T-cell (primary cell): ENCODE data around the gene ZNF324. TPM values are rescaled to one million over a fixed set of nuclear protein-coding genes. Genes with fewer than 3 reads are reported as not detected.

Source experiments
- ATAC-seq, 4 experiments: fragments of 200-7000 bp in 3 of 4; fragments of 150-1000 bp in 1 of 4; cut with Tn5 transposase; replicated peaks in 1 of 4; 1 replicate in 3 of 4; 2 replicates in 1 of 4; pipeline ENCODE4 v1.10.0; 2021; ENCODE audit warnings: moderate library complexity in 3 of 4, mild to moderate bottlenecking in 2 of 4, moderate number of reproducible peaks in 1 of 4
- CTCF ChIA-PET, 2 donors: fragments of 300-600 bp; sonication (Branson Sonifier 250); formaldehyde crosslinking; loops; one replicate each; lab custom pipeline; 2022; ENCODE audit warnings: antibody characterized with exemption in 2 of 2; lab: Charles Lee
- POLR2A ChIA-PET, 2 donors: fragments of 300-600 bp; sonication (Branson Sonifier 250); formaldehyde crosslinking; loops; one replicate each; lab custom pipeline; 2022; ENCODE audit warnings: antibody characterized with exemption in 2 of 2; lab: Charles Lee
- DNase-seq, 35 experiments: peaks; one replicate each; pipeline versions ENCODE4 v3.0.0 to v3.0.0-alpha.2; 2013 to 2023
- H3K27ac ChIP-seq: one replicate; pipeline ENCODE4 v1.5.1; 2013; ENCODE audit warnings: low read length
- H3K27me3 ChIP-seq, 2 experiments: replicated peaks in 1 of 2; 1 replicate in 1 of 2; 2 replicates in 1 of 2; pipeline versions ENCODE4 v1.6.1 to v1.7.0; 2013; ENCODE audit warnings: low read length in 1 of 2, mixed read lengths in 1 of 2; ENCODE audit not compliant: control insufficient read depth in 2 of 2, insufficient read depth in 2 of 2; ENCODE audit errors: extremely low read depth in 1 of 2
- H3K36me3 ChIP-seq, 2 donors: 1 replicate in 1 of 2; 2 replicates in 1 of 2; pipeline versions ENCODE4 v1.6.1 to v1.7.0; 2013; ENCODE audit warnings: low read length in 1 of 2; ENCODE audit not compliant: control insufficient read depth in 2 of 2, insufficient read depth in 1 of 2; ENCODE audit errors: extremely low read depth in 1 of 2
- H3K4me1 ChIP-seq, 2 experiments: 1 replicate in 1 of 2; 2 replicates in 1 of 2; pipeline versions ENCODE4 v1.6.1 to v1.7.0; 2013; ENCODE audit warnings: low read length in 2 of 2, mixed read lengths in 1 of 2; ENCODE audit not compliant: insufficient read depth in 2 of 2, control insufficient read depth in 1 of 2; ENCODE audit errors: extremely low read depth in 1 of 2
- H3K4me3 ChIP-seq, 2 donors: 1 replicate in 1 of 2; 2 replicates in 1 of 2; pipeline versions ENCODE4 v1.5.1 to v1.7.0; 2013; ENCODE audit warnings: mild to moderate bottlenecking in 2 of 2, low read length in 1 of 2, moderate library complexity in 1 of 2; ENCODE audit not compliant: control insufficient read depth in 1 of 2; ENCODE audit errors: extremely low read depth in 1 of 2
- H3K9me3 ChIP-seq: 2 replicates; pipeline ENCODE4 v1.7.0; 2013
- H3K27ac Mint-ChIP-seq, 2 donors: one replicate each; pipeline ENCODE4 v1.8.0; 2020 to 2021; ENCODE audit warnings: mild to moderate bottlenecking in 2 of 2, mixed read lengths in 2 of 2
- H3K27me3 Mint-ChIP-seq, 2 donors: one replicate each; pipeline ENCODE4 v1.8.0; 2021 to 2022; ENCODE audit warnings: mixed read lengths in 2 of 2
- H3K36me3 Mint-ChIP-seq: one replicate; pipeline ENCODE4 v1.8.0; 2021; ENCODE audit warnings: mixed read lengths
- H3K4me1 Mint-ChIP-seq, 3 donors: one replicate each; pipeline ENCODE4 v1.8.0; 2020 to 2022; ENCODE audit warnings: mixed read lengths in 3 of 3, mild to moderate bottlenecking in 1 of 3
- H3K4me3 Mint-ChIP-seq, 3 donors: one replicate each; pipeline ENCODE4 v1.8.0; 2020 to 2022; ENCODE audit warnings: mild to moderate bottlenecking in 3 of 3, mixed read lengths in 3 of 3, moderate library complexity in 3 of 3
- H3K9me3 Mint-ChIP-seq, 3 donors: one replicate each; pipeline ENCODE4 v1.8.0; 2020 to 2022; ENCODE audit warnings: mixed read lengths in 3 of 3
- WGBS: methylation state at CpG from one replicate; pipeline ENCODE4 v1.1.5; 2013; ENCODE audit warnings: missing lambda C conversion rate; ENCODE audit not compliant: insufficient coverage; 5-methylcytosine and 5-hydroxymethylcytosine counted together
- total RNA-seq, 35 experiments: library from RNA in 6 of 35; stranded (reverse) in 6 of 35; fragments of 120-200 nt in 1 of 35; gene quantifications; one replicate each; pipeline versions ENCODE4 v1.2.1 to v1.2.4 and lab custom pipeline; 2013 to 2026

The ZNF324 gene
- total RNA-seq, 5 donors from 2014 or later (not counting 1 experiment from before 2014, with no cell fraction given) = 17.9 to 33.2 (median 28.2) TPM

GRCh38 chr19:58511353-58512208 lies 44.7 kb downstream of the ZNF324 start, which contains the start of gene SLC27A5:
Gene SLC27A5 (minus strand): TSS chr19:58511992. CDS start chr19:58511955, 37 bp downstream.
- Histone ChIP-seq H3K36me3 (peaks cover 0 to 9% of the 10 kb centered on the region in 2 donors), H3K27me3 (no peaks in the 10 kb centered on the region), H3K27ac (no peak within 1 kb of the TSS), H3K9me3 (no peaks in the 10 kb centered on the region), H3K4me1 (peaks cover 6 to 25% of the 10 kb centered on the region in 2 experiments), H3K4me3 (no peak within 1 kb of the TSS)
- no peak for DNase-seq
- Mint-ChIP-seq H3K4me3 (no peak within 1 kb of the TSS), H3K4me1 (peaks cover 17 to 23% (median 18%) of the 10 kb centered on the region in 3 donors), H3K27me3 (no peaks in the 10 kb centered on the region), H3K9me3 (peaks cover 0 to 9% (median 3%) of the 10 kb centered on the region in 3 donors), H3K36me3 (peaks cover 12% of the 10 kb centered on the region), H3K27ac (no peak within 1 kb of the TSS)
- ChIA-PET POLR2A (no interaction called here), CTCF (no interaction called here)
- 93% methylated on average over 25 of the region's 25 CpGs for WGBS
- no peak for ATAC-seq

GRCh38 chr19:58513213-58513693 lies 46.4 kb downstream of the ZNF324 start:
- ChIA-PET POLR2A (no interaction called here), CTCF (interaction anchor here (0.6 to 1.6 kb wide), 7 partner anchors 14 to 151 kb away, joined by 3 to 8 read pairs (median 4); partner anchors contain the start of genes TRIM28 (in 1 of the 2), ZNF132 (in 1 of the 2) and ZNF497 (in 1 of the 2))
- peaks cover 9 to 37% of the 10 kb centered on the region in 2 experiments for H3K4me1 ChIP-seq
- Mint-ChIP-seq H3K36me3 (peaks cover 8% of the 10 kb centered on the region), H3K27me3 (no peaks in the 10 kb centered on the region), H3K9me3 (no peaks in the 10 kb centered on the region), H3K4me1 (peaks cover 20 to 33% (median 28%) of the 10 kb centered on the region in 3 donors), H3K4me3 (peak overlapping the region in 2 of 3 donors; percentile 60 to 73), H3K27ac (no peak overlapping the region)
- DNase-seq = no peak
- no peak overlapping the region for H3K4me3 ChIP-seq
- H3K9me3 ChIP-seq = no peaks in the 10 kb centered on the region
- WGBS = 88% methylated on average over 4 of the region's 10 CpGs
- peaks cover 0 to 16% of the 10 kb centered on the region in 2 donors for H3K36me3 ChIP-seq
- peak overlapping the region; percentile 70 for H3K27ac ChIP-seq
- H3K27me3 ChIP-seq = no peaks in the 10 kb centered on the region
- ATAC-seq = peak in 2 of 4 experiments; percentile 3 to 6

- ChIA-PET POLR2A (no interaction called here), CTCF (interaction anchor here (0.6 to 1.6 kb wide), 12 partner anchors 13 to 151 kb away, joined by 3 to 8 read pairs (median 4); partner anchors contain the start of genes TRIM28 (in 1 of the 2), ZNF132 (in 1 of the 2) and ZNF497 (in 1 of the 2))
- peak overlapping the region; percentile 70 for H3K27ac ChIP-seq
- Mint-ChIP-seq H3K9me3 (no peaks in the 10 kb centered on the region), H3K27ac (peak overlapping the region; percentile 74 to 79), H3K27me3 (no peaks in the 10 kb centered on the region), H3K4me3 (peak overlapping the region; percentile 70 to 80 (median 73)), H3K4me1 (peaks cover 27 to 40% (median 34%) of the 10 kb centered on the region in 3 donors), H3K36me3 (peaks cover 8% of the 10 kb centered on the region)
- H3K9me3 ChIP-seq = no peaks in the 10 kb centered on the region
- H3K36me3 ChIP-seq = peaks cover 0 to 16% of the 10 kb centered on the region in 2 donors
- DNase-seq (peak; percentile 86 to 98 (median 94)), ATAC-seq (peak; percentile 86 to 94 (median 90))
- 8% methylated on average over 50 of the region's 66 CpGs for WGBS
- H3K4me3 ChIP-seq = peak overlapping the region; percentile 34 to 58
- peaks cover 15 to 43% of the 10 kb centered on the region in 2 experiments for H3K4me1 ChIP-seq
- H3K27me3 ChIP-seq = no peaks in the 10 kb centered on the region
Measured at GRCh38 chr19:58513694-58514563, 47.0 kb downstream of the ZNF324 start.

- peak overlapping the region; percentile 50 to 80 (median 73) for H3K4me3 Mint-ChIP-seq
- 50% methylated on average over 2 of the region's 3 CpGs for WGBS
- Histone ChIP-seq H3K27ac (peak overlapping the region; percentile 34), H3K27me3 (no peaks in the 10 kb centered on the region), H3K36me3 (peaks cover 0 to 16% of the 10 kb centered on the region in 2 donors), H3K4me3 (peak overlapping the region; percentile 34 to 58), H3K4me1 (peaks cover 15 to 48% of the 10 kb centered on the region in 2 experiments), H3K9me3 (no peaks in the 10 kb centered on the region)
- H3K27ac Mint-ChIP-seq = peak overlapping the region; percentile 46 to 64
- ChIA-PET CTCF (interaction anchor here (0.6 to 1.6 kb wide), 10 partner anchors 12 to 152 kb away, joined by 3 to 8 read pairs (median 4); partner anchors contain the start of genes TRIM28 (in 1 of the 2) and ZNF497 (in 1 of the 2)), POLR2A (no interaction called here)
- no peaks in the 10 kb centered on the region for H3K9me3 Mint-ChIP-seq
- H3K36me3 Mint-ChIP-seq = peaks cover 8% of the 10 kb centered on the region
- no peak for ATAC-seq
- DNase-seq = no peak
- H3K4me1 Mint-ChIP-seq = peaks cover 30 to 46% (median 40%) of the 10 kb centered on the region in 3 donors
- no peaks in the 10 kb centered on the region for H3K27me3 Mint-ChIP-seq
Measured at GRCh38 chr19:58514564-58515022, 47.7 kb downstream of the ZNF324 start.

GRCh38 chr19:58515259-58515658 lies 48.4 kb downstream of the ZNF324 start:
- WGBS = 83% methylated on average over 1 of the region's 2 CpGs
- peaks cover 0 to under 1% (median 0%) of the 10 kb centered on the region in 3 donors for H3K9me3 Mint-ChIP-seq
- ChIA-PET CTCF (no interaction called here), POLR2A (no interaction called here)
- peaks cover 36 to 53% (median 47%) of the 10 kb centered on the region in 3 donors for H3K4me1 Mint-ChIP-seq
- Histone ChIP-seq H3K27ac (no peak overlapping the region), H3K9me3 (no peaks in the 10 kb centered on the region), H3K4me3 (no peak overlapping the region), H3K4me1 (peaks cover 17 to 55% of the 10 kb centered on the region in 2 experiments), H3K36me3 (peaks cover 0 to 16% of the 10 kb centered on the region in 2 donors), H3K27me3 (no peaks in the 10 kb centered on the region)
- no peaks in the 10 kb centered on the region for H3K27me3 Mint-ChIP-seq
- ATAC-seq = no peak
- H3K4me3 Mint-ChIP-seq = peak overlapping the region; percentile 39 to 73 (median 55)
- peaks cover 8% of the 10 kb centered on the region for H3K36me3 Mint-ChIP-seq
- DNase-seq = no peak
- H3K27ac Mint-ChIP-seq = peak overlapping the region; percentile 55 to 66
